GM12878 (cell line): ENCODE results near the gene ISCU.

ENCODE experiments used
- ATF7 ChIP-seq: fragments of 450-650 bp; IDR thresholded peaks from 2 replicates; pipeline ENCODE4 v1.6.1; 2016; ENCODE audit warnings: low read depth, mild to moderate bottlenecking
- CBFB ChIP-seq: IDR thresholded peaks from 2 replicates; pipeline ENCODE4 v1.6.1; 2016; ENCODE audit warnings: antibody characterized with exemption, low read depth
- HDAC2 ChIP-seq: fragments of 200-600 bp; sonication (generic); IDR thresholded peaks from 2 replicates; pipeline ENCODE4 v1.6.1; 2017
- POLR2A ChIP-seq: IDR thresholded peaks from 2 replicates; pipeline ENCODE4 v1.6.1; 2011; ENCODE audit warnings: low read depth, mild to moderate bottlenecking, low read length
- SRF ChIP-seq, 2 experiments: IDR thresholded peaks; 2 replicates each; pipeline ENCODE4 v1.6.1; 2011; ENCODE audit warnings: low read depth in 2 of 2, low read length in 2 of 2, mild to moderate bottlenecking in 1 of 2, moderate library complexity in 1 of 2
- TF ChIP-seq, protein P1 (sequence below), 3 experiments: IDR thresholded peaks in 2 of 3; conservative IDR thresholded peaks in 1 of 3; 2 replicates each; pipeline ENCODE4 v1.5.1; 2011; ENCODE audit warnings: low read depth in 3 of 3, low read length in 3 of 3, mild to moderate bottlenecking in 3 of 3, control low read depth in 2 of 3, moderate library complexity in 2 of 3, inconsistent platforms in 1 of 3, mixed read lengths in 1 of 3; ENCODE audit not compliant: control insufficient read depth in 2 of 3, insufficient read depth in 1 of 3; ENCODE audit errors: extremely low read depth in 1 of 3
- TF ChIP-seq, protein P2 (sequence below): fragments of 450-650 bp; IDR thresholded peaks from 2 replicates; pipeline ENCODE4 v1.6.1; 2016; ENCODE audit warnings: mild to moderate bottlenecking, moderate library complexity, borderline replicate concordance

DNA sequence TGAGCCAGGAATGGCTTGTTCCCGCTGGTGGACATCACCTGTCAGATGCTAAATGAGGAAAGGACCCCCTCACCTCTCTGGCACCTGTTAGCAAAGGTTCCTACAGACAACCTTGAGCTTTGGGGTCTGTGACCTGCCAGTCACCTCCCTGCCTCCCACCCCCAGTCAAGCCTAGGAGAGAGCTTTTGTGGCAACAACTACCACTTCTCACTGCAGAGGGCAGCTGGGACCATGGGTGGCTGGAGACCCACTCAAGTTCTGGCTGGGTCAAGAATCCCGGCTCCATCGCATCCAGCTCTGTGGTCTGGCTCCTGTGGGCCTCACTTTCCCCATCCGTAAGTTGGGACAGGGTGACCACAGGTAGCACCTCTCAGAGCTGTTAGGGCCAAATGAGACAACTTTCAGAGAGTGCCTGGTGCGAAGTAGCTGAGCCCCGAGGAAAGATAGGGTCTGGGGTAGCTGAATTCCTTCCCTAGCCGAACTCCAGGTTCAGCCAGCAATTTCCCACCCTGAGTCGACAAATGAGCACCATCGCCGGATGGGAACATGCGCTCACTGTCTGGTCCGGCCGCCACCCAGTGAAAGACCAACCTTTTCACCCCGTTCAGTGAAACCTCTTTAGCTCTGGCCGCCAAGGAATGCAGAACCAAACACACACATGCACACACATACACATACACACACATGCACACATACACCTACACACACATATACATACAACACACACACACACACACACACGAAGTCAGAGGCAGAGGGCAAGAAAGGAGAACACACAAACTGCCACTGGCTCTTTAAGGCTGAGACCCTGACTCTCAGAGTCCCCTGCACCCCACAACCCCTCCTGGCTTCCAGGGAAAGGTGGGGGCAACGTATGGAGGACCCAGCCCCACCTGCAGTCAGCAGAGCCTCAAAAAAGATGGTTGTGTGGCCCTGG, 33.6 kb downstream of the ISCU start:
- TF ChIP-seq, protein P1, sequence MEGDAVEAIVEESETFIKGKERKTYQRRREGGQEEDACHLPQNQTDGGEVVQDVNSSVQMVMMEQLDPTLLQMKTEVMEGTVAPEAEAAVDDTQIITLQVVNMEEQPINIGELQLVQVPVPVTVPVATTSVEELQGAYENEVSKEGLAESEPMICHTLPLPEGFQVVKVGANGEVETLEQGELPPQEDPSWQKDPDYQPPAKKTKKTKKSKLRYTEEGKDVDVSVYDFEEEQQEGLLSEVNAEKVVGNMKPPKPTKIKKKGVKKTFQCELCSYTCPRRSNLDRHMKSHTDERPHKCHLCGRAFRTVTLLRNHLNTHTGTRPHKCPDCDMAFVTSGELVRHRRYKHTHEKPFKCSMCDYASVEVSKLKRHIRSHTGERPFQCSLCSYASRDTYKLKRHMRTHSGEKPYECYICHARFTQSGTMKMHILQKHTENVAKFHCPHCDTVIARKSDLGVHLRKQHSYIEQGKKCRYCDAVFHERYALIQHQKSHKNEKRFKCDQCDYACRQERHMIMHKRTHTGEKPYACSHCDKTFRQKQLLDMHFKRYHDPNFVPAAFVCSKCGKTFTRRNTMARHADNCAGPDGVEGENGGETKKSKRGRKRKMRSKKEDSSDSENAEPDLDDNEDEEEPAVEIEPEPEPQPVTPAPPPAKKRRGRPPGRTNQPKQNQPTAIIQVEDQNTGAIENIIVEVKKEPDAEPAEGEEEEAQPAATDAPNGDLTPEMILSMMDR (IDR thresholded peaks at IDR 0.05 in 2 of 3, conservative IDR thresholded peaks at IDR 0.05 in 1 of 3; ENCODE audit: control insufficient read depth in 2 of 3, extremely low read depth in 1 of 3, insufficient read depth in 1 of 3, low read depth in 3 of 3, low read length in 3 of 3) = no peak
- no peak for TF ChIP-seq CBFB
- no peak for TF ChIP-seq HDAC2
- TF ChIP-seq ATF7 = no peak
- TF ChIP-seq POLR2A = no peak
- TF ChIP-seq, protein P2, sequence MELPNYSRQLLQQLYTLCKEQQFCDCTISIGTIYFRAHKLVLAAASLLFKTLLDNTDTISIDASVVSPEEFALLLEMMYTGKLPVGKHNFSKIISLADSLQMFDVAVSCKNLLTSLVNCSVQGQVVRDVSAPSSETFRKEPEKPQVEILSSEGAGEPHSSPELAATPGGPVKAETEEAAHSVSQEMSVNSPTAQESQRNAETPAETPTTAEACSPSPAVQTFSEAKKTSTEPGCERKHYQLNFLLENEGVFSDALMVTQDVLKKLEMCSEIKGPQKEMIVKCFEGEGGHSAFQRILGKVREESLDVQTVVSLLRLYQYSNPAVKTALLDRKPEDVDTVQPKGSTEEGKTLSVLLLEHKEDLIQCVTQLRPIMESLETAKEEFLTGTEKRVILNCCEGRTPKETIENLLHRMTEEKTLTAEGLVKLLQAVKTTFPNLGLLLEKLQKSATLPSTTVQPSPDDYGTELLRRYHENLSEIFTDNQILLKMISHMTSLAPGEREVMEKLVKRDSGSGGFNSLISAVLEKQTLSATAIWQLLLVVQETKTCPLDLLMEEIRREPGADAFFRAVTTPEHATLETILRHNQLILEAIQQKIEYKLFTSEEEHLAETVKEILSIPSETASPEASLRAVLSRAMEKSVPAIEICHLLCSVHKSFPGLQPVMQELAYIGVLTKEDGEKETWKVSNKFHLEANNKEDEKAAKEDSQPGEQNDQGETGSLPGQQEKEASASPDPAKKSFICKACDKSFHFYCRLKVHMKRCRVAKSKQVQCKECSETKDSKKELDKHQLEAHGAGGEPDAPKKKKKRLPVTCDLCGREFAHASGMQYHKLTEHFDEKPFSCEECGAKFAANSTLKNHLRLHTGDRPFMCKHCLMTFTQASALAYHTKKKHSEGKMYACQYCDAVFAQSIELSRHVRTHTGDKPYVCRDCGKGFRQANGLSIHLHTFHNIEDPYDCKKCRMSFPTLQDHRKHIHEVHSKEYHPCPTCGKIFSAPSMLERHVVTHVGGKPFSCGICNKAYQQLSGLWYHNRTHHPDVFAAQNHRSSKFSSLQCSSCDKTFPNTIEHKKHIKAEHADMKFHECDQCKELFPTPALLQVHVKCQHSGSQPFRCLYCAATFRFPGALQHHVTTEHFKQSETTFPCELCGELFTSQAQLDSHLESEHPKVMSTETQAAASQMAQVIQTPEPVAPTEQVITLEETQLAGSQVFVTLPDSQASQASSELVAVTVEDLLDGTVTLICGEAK = no peak
- no peak for TF ChIP-seq SRF (IDR thresholded peaks at IDR 0.05; ENCODE audit: low read depth in 2 of 2, low read length in 2 of 2)
